Measurements from ENCODE around the gene NBEAL2. TPM values are rescaled to one million over a fixed set of nuclear protein-coding genes. Genes with fewer than 3 reads are reported as not detected.

NBEAL2 gene
- total and polyA plus RNA-seq, 3 donors from 2014 or later = 16.2 to 44.8 (median 40.2) TPM

DNA sequence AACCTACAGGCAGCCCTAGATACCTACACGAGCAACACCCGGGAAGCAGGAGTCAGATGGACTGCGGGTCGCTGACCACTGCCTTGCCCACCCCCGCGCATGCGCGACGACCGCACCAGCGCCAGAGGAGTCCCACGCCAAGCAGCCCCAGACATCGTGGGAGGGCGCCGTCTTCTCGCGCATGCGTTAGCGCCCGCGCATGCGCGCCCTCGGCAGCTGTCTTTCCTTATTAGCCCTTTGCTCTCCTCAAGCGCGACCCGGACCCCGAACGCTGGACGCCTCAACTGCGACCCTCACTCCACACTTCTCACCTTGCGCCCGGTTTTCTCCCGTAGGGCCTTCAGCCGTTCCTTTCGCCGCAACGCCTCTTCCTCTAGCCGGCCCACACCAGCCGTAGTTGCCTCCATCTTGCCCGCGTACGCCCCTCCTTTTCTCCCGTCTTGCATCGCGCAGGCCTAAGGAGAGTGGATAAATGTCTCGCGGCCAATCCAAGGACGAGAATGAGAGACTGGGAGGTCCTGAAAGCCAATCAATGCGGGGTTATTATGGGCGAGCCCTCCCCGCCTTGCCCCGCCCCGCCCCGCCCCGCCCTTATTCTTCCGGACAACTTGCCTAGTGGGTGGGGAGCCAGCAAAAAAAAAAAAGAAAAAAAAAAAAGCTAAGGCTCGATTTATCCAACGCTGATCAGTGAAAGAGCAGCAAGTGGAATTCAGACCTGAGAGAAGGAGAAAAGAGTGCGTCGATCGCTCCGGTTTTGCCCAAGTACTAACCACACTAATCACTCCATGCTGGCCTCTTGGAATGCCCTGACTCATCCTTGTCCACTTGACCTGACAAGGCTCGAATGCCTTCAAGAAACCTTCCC is 2.9 kb upstream of the NBEAL2 start, which contains the start of gene CCDC12:
CCDC12 (minus strand) TSS at position 420 of the 865 bp plus-strand sequence; CDS start at position 407, 13 bp downstream.
- DNase-seq = peak; percentile 99
- WGBS, 2 donors = 0 to 1% methylated on average over 50 to 64 of the region's 64 CpGs
- Histone ChIP-seq H3K27ac (peak within 1 kb of the TSS; percentile 94 to 97), H3K4me3 (peak within 1 kb of the TSS; percentile 83 to 84), H3K27me3 (no peaks in the 10 kb centered on the region), H3K4me1 (peaks cover 17% of the 10 kb centered on the region), H3K9me3 (no peaks in the 10 kb centered on the region), H3K36me3 (ENCODE audit: low read depth, missing control alignments) (no peaks in the 10 kb centered on the region)
- intact Hi-C loops (cut with DNase I; ENCODE audit: low total_unique reads) = no loop called here
- TF ChIP-seq POLR2A (IDR thresholded peaks at IDR 0.05) = peak; percentile 16
- TF ChIP-seq, protein P1, sequence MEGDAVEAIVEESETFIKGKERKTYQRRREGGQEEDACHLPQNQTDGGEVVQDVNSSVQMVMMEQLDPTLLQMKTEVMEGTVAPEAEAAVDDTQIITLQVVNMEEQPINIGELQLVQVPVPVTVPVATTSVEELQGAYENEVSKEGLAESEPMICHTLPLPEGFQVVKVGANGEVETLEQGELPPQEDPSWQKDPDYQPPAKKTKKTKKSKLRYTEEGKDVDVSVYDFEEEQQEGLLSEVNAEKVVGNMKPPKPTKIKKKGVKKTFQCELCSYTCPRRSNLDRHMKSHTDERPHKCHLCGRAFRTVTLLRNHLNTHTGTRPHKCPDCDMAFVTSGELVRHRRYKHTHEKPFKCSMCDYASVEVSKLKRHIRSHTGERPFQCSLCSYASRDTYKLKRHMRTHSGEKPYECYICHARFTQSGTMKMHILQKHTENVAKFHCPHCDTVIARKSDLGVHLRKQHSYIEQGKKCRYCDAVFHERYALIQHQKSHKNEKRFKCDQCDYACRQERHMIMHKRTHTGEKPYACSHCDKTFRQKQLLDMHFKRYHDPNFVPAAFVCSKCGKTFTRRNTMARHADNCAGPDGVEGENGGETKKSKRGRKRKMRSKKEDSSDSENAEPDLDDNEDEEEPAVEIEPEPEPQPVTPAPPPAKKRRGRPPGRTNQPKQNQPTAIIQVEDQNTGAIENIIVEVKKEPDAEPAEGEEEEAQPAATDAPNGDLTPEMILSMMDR (IDR thresholded peaks at IDR 0.05) = peak in 1 of 3 experiments; percentile 19

DNA sequence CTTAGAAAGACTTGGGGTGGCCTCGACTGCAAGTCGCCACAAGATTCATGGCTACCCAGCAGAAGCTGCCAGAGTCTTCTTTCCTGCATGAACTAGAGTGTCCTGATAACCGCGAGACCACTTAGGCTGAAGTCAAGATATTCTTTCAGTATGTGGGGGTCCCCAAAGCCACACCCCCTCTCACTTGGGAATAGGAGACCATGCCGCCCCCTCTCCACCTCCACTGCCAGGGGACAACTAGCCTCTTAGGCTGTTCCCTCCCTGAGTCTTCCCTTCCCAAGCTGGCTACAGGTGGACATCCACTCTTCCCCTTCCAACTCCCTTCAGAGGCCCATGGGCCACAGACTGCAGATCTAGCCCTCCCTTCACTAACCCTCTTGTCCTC is 1.7 kb upstream of the NBEAL2 start:
- Histone ChIP-seq H3K4me3 (no peak overlapping the region), H3K9me3 (no peaks in the 10 kb centered on the region), H3K27me3 (no peaks in the 10 kb centered on the region), H3K36me3 (ENCODE audit: low read depth, missing control alignments) (no peaks in the 10 kb centered on the region), H3K4me1 (peaks cover 13% of the 10 kb centered on the region), H3K27ac (no peak overlapping the region)
- 88 to 91% methylated on average over 4 to 5 of the region's 5 CpGs for WGBS, 2 donors
- no peak for DNase-seq
- intact Hi-C loops (cut with DNase I; ENCODE audit: low total_unique reads) = no loop called here
- no peak for TF ChIP-seq POLR2A (IDR thresholded peaks at IDR 0.05)
- TF ChIP-seq, protein P1 (IDR thresholded peaks at IDR 0.05) = no peak

DNA sequence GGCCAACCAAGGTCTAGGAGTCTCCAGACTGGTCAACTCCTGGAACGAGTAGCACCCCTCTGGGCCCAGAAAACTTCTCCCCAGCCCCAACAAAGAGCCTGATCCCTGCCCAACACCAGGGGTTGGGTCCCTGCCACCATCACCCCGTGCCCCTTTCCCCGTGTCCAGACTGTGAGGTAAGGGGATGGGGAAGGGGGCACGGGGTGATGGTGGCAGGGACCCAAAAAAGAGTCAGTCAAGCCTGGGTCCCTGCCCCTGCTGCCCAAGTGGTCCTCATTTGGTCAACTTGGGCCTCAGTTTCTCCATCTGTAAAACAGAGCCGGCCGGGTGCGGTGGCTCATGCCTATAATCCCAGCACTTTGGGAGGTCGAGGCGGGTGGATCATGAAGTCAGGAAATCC is 1.1 kb upstream of the NBEAL2 start:
- intact Hi-C loops (cut with DNase I; ENCODE audit: low total_unique reads) = no loop called here
- WGBS, 2 donors = 70 to 89% methylated on average over 8 to 9 of the region's 9 CpGs
- no peak overlapping the region for H3K4me3 ChIP-seq
- H3K27ac ChIP-seq = no peak overlapping the region
- no peaks in the 10 kb centered on the region for H3K9me3 ChIP-seq
- no peaks in the 10 kb centered on the region for H3K36me3 ChIP-seq (ENCODE audit: low read depth, missing control alignments)
- H3K27me3 ChIP-seq = no peaks in the 10 kb centered on the region
- DNase-seq = no peak
- peaks cover 13% of the 10 kb centered on the region for H3K4me1 ChIP-seq
- no peak for TF ChIP-seq POLR2A (IDR thresholded peaks at IDR 0.05)
- TF ChIP-seq, protein P1 (IDR thresholded peaks at IDR 0.05) = no peak

DNA sequence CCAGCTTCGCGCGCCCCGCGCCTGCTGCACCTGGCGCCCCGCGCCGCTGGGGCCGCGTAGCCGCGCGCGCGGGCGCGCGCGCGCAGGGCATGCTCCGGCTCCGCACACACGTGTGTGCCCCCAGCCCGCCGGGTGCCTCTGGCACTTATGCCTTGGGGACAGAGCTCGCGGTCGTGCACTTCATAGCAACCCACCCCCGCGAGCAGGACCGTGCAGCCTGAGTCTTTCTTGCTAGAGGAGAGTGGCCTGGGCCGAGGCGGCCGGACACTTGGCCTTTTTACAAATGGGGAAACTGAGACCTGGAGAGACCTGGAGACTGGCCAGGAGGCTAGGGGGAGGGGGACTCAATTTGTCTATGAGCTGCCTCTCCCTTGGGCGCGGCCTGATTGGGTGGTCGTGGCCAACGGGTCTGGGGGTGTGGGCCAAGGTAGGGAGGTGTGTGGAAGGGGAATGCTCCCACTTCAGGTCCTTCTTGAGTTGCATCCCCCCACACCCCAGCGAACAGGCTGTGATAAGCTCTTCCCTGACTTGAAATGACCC is 562 bp downstream of the NBEAL2 start:
- intact Hi-C loops (cut with DNase I; ENCODE audit: low total_unique reads) = no loop called here

More for the DNA sequence above, 562 bp downstream of the NBEAL2 start:
- Histone ChIP-seq H3K4me1 (peaks cover 9% of the 10 kb centered on the region), H3K4me3 (peak overlapping the region; percentile 66 to 69), H3K9me3 (no peaks in the 10 kb centered on the region), H3K27me3 (no peaks in the 10 kb centered on the region), H3K36me3 (ENCODE audit: low read depth, missing control alignments) (no peaks in the 10 kb centered on the region), H3K27ac (no peak overlapping the region)
- TF ChIP-seq POLR2A (IDR thresholded peaks at IDR 0.05) = no peak
- TF ChIP-seq, protein P1 (IDR thresholded peaks at IDR 0.05) = no peak
- DNase-seq = peak; percentile 41
- WGBS, 2 donors = 13 to 22% methylated on average over 9 to 11 of the region's 40 CpGs

Data from testis (tissue), 3 donors.